WTC11 (cell line): ENCODE data around the gene IGFN1. TPM values are rescaled to one million over a fixed set of nuclear protein-coding genes. Genes with fewer than 3 reads are reported as not detected.

ENCODE experiments used
- ATAC-seq: fragments of 200-7000 bp; cut with Tn5 transposase; 2 replicates; pipeline ENCODE4 v1.10.0; 2021; ENCODE audit warnings: mild to moderate bottlenecking, moderate library complexity
- CTCF ChIA-PET: fragments of 300-600 bp; sonication (Branson Sonifier 250); formaldehyde crosslinking; loops from one replicate; lab custom pipeline; 2021; ENCODE audit warnings: antibody characterized with exemption; lab: Charles Lee
- POLR2A ChIA-PET: fragments of 350-600 bp; sonication (Branson Sonifier 250); formaldehyde crosslinking; loops from one replicate; lab custom pipeline; 2021; ENCODE audit warnings: antibody characterized with exemption; lab: Charles Lee
- DNase-seq: peaks from one replicate; pipeline ENCODE4 v3.0.0; 2021; ENCODE audit warnings: low spot score
- H3K27ac Mint-ChIP-seq: 2 replicates; pipeline ENCODE4 v1.8.0; 2021; ENCODE audit warnings: mixed read lengths
- H3K27me3 Mint-ChIP-seq: 2 replicates; pipeline ENCODE4 v1.8.0; 2021; ENCODE audit warnings: low read depth, mild to moderate bottlenecking, moderate library complexity, mixed read lengths
- H3K36me3 Mint-ChIP-seq: 2 replicates; pipeline ENCODE4 v1.8.0; 2021; ENCODE audit warnings: mixed read lengths
- H3K4me1 Mint-ChIP-seq: 2 replicates; pipeline ENCODE4 v1.8.0; 2022; ENCODE audit warnings: mixed read lengths
- H3K4me3 Mint-ChIP-seq: 2 replicates; pipeline ENCODE4 v1.8.0; 2021; ENCODE audit warnings: mild to moderate bottlenecking, moderate library complexity, mixed read lengths
- H3K9me3 Mint-ChIP-seq: 2 replicates; pipeline ENCODE4 v1.8.0; 2021; ENCODE audit warnings: mixed read lengths
- ATF1 ChIP-seq: sonication (generic); formaldehyde crosslinking; IDR thresholded peaks from 2 replicates; pipeline ENCODE4 v1.8.1; 2023; ENCODE audit warnings: mild to moderate bottlenecking, moderate library complexity, missing genetic modification reagents
- ATF2 ChIP-seq: sonication (generic); formaldehyde crosslinking; IDR thresholded peaks from 2 replicates; pipeline ENCODE4 v1.8.1; 2022; ENCODE audit warnings: low read depth, missing genetic modification reagents, borderline replicate concordance
- CBFB ChIP-seq: sonication (generic); formaldehyde crosslinking; IDR thresholded peaks from 2 replicates; pipeline ENCODE4 v1.8.1; 2022; ENCODE audit warnings: mild to moderate bottlenecking, low read depth, missing genetic modification reagents
- E2F4 ChIP-seq: sonication (generic); formaldehyde crosslinking; IDR thresholded peaks from 2 replicates; pipeline ENCODE4 v1.8.1; 2022; ENCODE audit warnings: low read depth, mild to moderate bottlenecking, moderate library complexity, missing genetic modification reagents, borderline replicate concordance
- ELF4 ChIP-seq: sonication (generic); formaldehyde crosslinking; IDR thresholded peaks from 2 replicates; pipeline ENCODE4 v1.8.1; 2022; ENCODE audit warnings: low read depth, mild to moderate bottlenecking, moderate library complexity, missing genetic modification reagents
- EMX1 ChIP-seq: fragments of 250-450 bp; sonication (Bioruptor Pico); IDR thresholded peaks from 2 replicates; pipeline ENCODE4 v1.8.0; 2021; ENCODE audit warnings: mild to moderate bottlenecking
- ESRRA ChIP-seq: sonication (generic); formaldehyde crosslinking; IDR thresholded peaks from 2 replicates; pipeline ENCODE4 v1.8.1; 2022; ENCODE audit warnings: mild to moderate bottlenecking, missing genetic modification reagents, borderline replicate concordance
- FOXK1 ChIP-seq: sonication (generic); formaldehyde crosslinking; IDR thresholded peaks from 2 replicates; pipeline ENCODE4 v1.8.0; 2022; ENCODE audit warnings: mild to moderate bottlenecking, moderate library complexity, missing genetic modification reagents
- HMGA2 ChIP-seq: fragments of 250-450 bp; sonication (Bioruptor Pico); IDR thresholded peaks from 2 replicates; pipeline ENCODE4 v1.4.0; 2021; ENCODE audit warnings: mild to moderate bottlenecking, moderate library complexity
- HMGXB4 ChIP-seq: sonication (generic); formaldehyde crosslinking; IDR thresholded peaks from 2 replicates; pipeline ENCODE4 v1.8.1; 2023; ENCODE audit warnings: mild to moderate bottlenecking, moderate library complexity, missing genetic modification reagents
- JAZF1 ChIP-seq: fragments of 250-450 bp; sonication (Bioruptor Pico); IDR thresholded peaks from 2 replicates; pipeline ENCODE4 v1.9.0; 2021; ENCODE audit warnings: moderate library complexity, mild to moderate bottlenecking, inconsistent platforms
- MXD4 ChIP-seq: fragments of 250-450 bp; sonication (Bioruptor Pico); IDR thresholded peaks from 2 replicates; pipeline ENCODE4 v1.8.0; 2021; ENCODE audit warnings: mild to moderate bottlenecking, moderate library complexity, borderline replicate concordance
- NFATC4 ChIP-seq: fragments of 250-450 bp; sonication (Bioruptor Pico); IDR thresholded peaks from 2 replicates; pipeline ENCODE4 v1.9.0; 2021; ENCODE audit warnings: mild to moderate bottlenecking
- NFE2L1 ChIP-seq: sonication (generic); formaldehyde crosslinking; IDR thresholded peaks from 2 replicates; pipeline ENCODE4 v1.8.1; 2023; ENCODE audit warnings: missing genetic modification reagents
- NR2C2 ChIP-seq: sonication (generic); formaldehyde crosslinking; IDR thresholded peaks from 2 replicates; pipeline ENCODE4 v1.8.0; 2022; ENCODE audit warnings: mild to moderate bottlenecking, missing genetic modification reagents
- SMAD3 ChIP-seq: sonication (generic); formaldehyde crosslinking; IDR thresholded peaks from 2 replicates; pipeline ENCODE4 v1.8.0; 2022; ENCODE audit warnings: missing genetic modification reagents, mild to moderate bottlenecking, borderline replicate concordance
- SP1 ChIP-seq: sonication (generic); formaldehyde crosslinking; conservative IDR thresholded peaks from 2 replicates; pipeline ENCODE4 v1.8.1; 2022; ENCODE audit warnings: missing genetic modification reagents
- TEAD1 ChIP-seq: sonication (generic); formaldehyde crosslinking; IDR thresholded peaks from 2 replicates; pipeline ENCODE4 v1.8.0; 2022; ENCODE audit warnings: mild to moderate bottlenecking, missing genetic modification reagents
- ZBTB21 ChIP-seq: sonication (generic); formaldehyde crosslinking; IDR thresholded peaks from 2 replicates; pipeline ENCODE4 v1.8.1; 2023; ENCODE audit warnings: mild to moderate bottlenecking, missing genetic modification reagents, borderline replicate concordance
- ZNF138 ChIP-seq: sonication (generic); formaldehyde crosslinking; conservative IDR thresholded peaks from 2 replicates; pipeline ENCODE4 v1.8.1; 2022; ENCODE audit warnings: mild to moderate bottlenecking, moderate library complexity, missing genetic modification reagents
- ZNF219 ChIP-seq: sonication (generic); formaldehyde crosslinking; IDR thresholded peaks from 2 replicates; pipeline ENCODE4 v1.8.0; 2023; ENCODE audit warnings: missing genetic modification reagents, mild to moderate bottlenecking, borderline replicate concordance
- ZNF232 ChIP-seq: sonication (generic); formaldehyde crosslinking; IDR thresholded peaks from 2 replicates; pipeline ENCODE4 v1.8.0; 2022; ENCODE audit warnings: mild to moderate bottlenecking, missing genetic modification reagents
- ZNF416 ChIP-seq: fragments of 250-450 bp; sonication (Bioruptor Pico); IDR thresholded peaks from 2 replicates; pipeline ENCODE4 v1.9.0; 2021; ENCODE audit warnings: mild to moderate bottlenecking, inconsistent platforms
- ZNF423 ChIP-seq: fragments of 250-450 bp; sonication (Bioruptor Pico); IDR thresholded peaks from 2 replicates; pipeline ENCODE4 v2.1.2; 2022; ENCODE audit warnings: mild to moderate bottlenecking, moderate library complexity
- ZNF671 ChIP-seq: fragments of 250-450 bp; sonication (Bioruptor Pico); IDR thresholded peaks from 2 replicates; pipeline ENCODE4 v1.8.0; 2021; ENCODE audit warnings: mild to moderate bottlenecking
- total RNA-seq: library from RNA; stranded (reverse); gene quantifications from 3 replicates; pipeline ENCODE4 v1.2.3, GENCODE V29; 2021
- TF ChIP-seq, protein P1 (sequence below): sonication (generic); formaldehyde crosslinking; IDR thresholded peaks from 2 replicates; pipeline ENCODE4 v1.8.0; 2023; ENCODE audit warnings: mild to moderate bottlenecking, missing genetic modification reagents
- TF ChIP-seq, protein P2 (sequence below): sonication (generic); formaldehyde crosslinking; IDR thresholded peaks from 2 replicates; pipeline ENCODE4 v1.8.0; 2022; ENCODE audit warnings: mild to moderate bottlenecking, missing genetic modification reagents
- TF ChIP-seq, protein P3 (sequence below): fragments of 250-450 bp; sonication (Bioruptor Pico); IDR thresholded peaks from 2 replicates; pipeline ENCODE4 v1.8.0; 2021; ENCODE audit warnings: mild to moderate bottlenecking

Gene IGFN1
- total RNA-seq, 1 experiment from 2014 or later = 0.11 TPM

- TF ChIP-seq, protein P1, sequence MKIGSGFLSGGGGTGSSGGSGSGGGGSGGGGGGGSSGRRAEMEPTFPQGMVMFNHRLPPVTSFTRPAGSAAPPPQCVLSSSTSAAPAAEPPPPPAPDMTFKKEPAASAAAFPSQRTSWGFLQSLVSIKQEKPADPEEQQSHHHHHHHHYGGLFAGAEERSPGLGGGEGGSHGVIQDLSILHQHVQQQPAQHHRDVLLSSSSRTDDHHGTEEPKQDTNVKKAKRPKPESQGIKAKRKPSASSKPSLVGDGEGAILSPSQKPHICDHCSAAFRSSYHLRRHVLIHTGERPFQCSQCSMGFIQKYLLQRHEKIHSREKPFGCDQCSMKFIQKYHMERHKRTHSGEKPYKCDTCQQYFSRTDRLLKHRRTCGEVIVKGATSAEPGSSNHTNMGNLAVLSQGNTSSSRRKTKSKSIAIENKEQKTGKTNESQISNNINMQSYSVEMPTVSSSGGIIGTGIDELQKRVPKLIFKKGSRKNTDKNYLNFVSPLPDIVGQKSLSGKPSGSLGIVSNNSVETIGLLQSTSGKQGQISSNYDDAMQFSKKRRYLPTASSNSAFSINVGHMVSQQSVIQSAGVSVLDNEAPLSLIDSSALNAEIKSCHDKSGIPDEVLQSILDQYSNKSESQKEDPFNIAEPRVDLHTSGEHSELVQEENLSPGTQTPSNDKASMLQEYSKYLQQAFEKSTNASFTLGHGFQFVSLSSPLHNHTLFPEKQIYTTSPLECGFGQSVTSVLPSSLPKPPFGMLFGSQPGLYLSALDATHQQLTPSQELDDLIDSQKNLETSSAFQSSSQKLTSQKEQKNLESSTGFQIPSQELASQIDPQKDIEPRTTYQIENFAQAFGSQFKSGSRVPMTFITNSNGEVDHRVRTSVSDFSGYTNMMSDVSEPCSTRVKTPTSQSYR (CRISPR knock-in tag) = no peak
- TF ChIP-seq EMX1 (CRISPR knock-in tag) (no peak), ATF1 (CRISPR knock-in tag) (no peak), FOXK1 (CRISPR knock-in tag) (no peak), NR2C2 (CRISPR knock-in tag) (no peak), SMAD3 (CRISPR knock-in tag) (no peak), TEAD1 (no peak), ZNF138 (CRISPR knock-in tag) (no peak), ESRRA (CRISPR knock-in tag) (no peak), NFATC4 (CRISPR knock-in tag) (no peak), ZNF219 (CRISPR knock-in tag) (no peak), ELF4 (CRISPR knock-in tag) (no peak), HMGA2 (no peak)
- TF ChIP-seq, protein P2, sequence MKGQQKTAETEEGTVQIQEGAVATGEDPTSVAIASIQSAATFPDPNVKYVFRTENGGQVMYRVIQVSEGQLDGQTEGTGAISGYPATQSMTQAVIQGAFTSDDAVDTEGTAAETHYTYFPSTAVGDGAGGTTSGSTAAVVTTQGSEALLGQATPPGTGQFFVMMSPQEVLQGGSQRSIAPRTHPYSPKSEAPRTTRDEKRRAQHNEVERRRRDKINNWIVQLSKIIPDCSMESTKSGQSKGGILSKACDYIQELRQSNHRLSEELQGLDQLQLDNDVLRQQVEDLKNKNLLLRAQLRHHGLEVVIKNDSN (CRISPR knock-in tag) = no peak
Measured at GRCh38 chr1:201185527-201186128, 5.0 kb upstream of the IGFN1 start (continued).

DNA sequence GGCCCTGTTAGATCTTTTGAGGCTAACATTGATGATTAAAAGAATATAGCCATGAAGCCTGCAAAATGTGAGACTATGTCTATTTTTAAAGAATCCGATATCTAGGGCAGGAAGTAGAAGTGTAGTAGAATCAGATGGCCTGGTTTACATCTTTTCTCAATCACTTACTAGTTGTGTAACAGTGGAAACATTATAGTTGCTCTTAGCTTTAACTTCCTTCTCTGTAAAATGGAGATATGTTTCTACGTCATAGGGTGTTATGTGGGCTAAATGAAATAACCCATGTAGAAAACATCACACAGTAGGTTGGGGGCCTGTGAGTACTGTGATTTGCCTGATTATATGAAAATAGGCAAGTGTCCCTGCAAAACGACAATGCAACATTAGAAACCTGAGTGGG, 4.4 kb upstream of the IGFN1 start:
- Mint-ChIP-seq H3K4me3 (no peak overlapping the region), H3K36me3 (no peaks in the 10 kb centered on the region), H3K9me3 (no peaks in the 10 kb centered on the region), H3K27me3 (peaks cover 6% of the 10 kb centered on the region), H3K4me1 (peaks cover 14% of the 10 kb centered on the region), H3K27ac (no peak overlapping the region)
- ATAC-seq (no peak), DNase-seq (no peak)
- ChIA-PET CTCF (no interaction called here), POLR2A (no interaction called here)
- TF ChIP-seq SP1 (CRISPR knock-in tag) (no peak), ZNF423 (CRISPR knock-in tag) (no peak), E2F4 (CRISPR knock-in tag) (no peak), ATF2 (CRISPR knock-in tag) (no peak), FOXK1 (CRISPR knock-in tag) (no peak), ZNF671 (CRISPR knock-in tag) (no peak), MXD4 (no peak), ZNF232 (CRISPR knock-in tag) (no peak), HMGXB4 (CRISPR knock-in tag) (no peak), CBFB (CRISPR knock-in tag) (no peak), NFE2L1 (CRISPR knock-in tag) (no peak), ZNF416 (CRISPR knock-in tag) (no peak), ZBTB21 (no peak), JAZF1 (CRISPR knock-in tag) (no peak)
- TF ChIP-seq, protein P3, sequence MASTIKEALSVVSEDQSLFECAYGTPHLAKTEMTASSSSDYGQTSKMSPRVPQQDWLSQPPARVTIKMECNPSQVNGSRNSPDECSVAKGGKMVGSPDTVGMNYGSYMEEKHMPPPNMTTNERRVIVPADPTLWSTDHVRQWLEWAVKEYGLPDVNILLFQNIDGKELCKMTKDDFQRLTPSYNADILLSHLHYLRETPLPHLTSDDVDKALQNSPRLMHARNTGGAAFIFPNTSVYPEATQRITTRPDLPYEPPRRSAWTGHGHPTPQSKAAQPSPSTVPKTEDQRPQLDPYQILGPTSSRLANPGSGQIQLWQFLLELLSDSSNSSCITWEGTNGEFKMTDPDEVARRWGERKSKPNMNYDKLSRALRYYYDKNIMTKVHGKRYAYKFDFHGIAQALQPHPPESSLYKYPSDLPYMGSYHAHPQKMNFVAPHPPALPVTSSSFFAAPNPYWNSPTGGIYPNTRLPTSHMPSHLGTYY (CRISPR knock-in tag) = no peak
